Activated T-cell treated with anti-CD3 and anti-CD28 coated beads, Interleukin-2, amount 50 U/mL, for 48 hours (primary cell): Measurements from ENCODE around the gene EVL.
"Not testable (repeated sequence)": the region's sequence is repeated elsewhere in the genome, so short reads cannot be mapped to it uniquely, and the experiment has no call there.

Experiments
- DNase-seq, 2 experiments: peaks; one replicate each; pipeline ENCODE4 v3.0.0-alpha.2; 2020

Gene EVL

DNA sequence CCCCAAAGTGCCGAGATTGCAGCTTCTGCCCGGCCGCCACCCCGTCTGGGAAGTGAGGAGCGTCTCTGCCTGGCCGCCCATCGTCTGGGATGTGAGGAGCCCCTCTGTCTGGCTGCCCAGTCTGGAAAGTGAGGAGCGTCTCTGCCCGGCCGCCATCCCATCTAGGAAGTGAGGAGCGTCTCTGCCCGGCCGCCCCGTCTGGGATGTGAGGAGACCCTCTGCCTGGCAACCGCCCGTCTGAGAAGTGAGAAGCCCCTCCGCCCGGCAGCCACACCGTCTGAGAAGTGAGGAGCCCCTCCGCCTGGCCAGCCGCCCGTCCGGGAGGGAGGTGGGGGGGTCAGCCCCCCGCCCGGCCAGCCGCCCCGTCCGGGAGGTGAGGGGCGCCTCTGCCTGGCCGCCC is 115.4 kb downstream of the EVL start:
- not testable (repeated sequence) for DNase-seq

DNA sequence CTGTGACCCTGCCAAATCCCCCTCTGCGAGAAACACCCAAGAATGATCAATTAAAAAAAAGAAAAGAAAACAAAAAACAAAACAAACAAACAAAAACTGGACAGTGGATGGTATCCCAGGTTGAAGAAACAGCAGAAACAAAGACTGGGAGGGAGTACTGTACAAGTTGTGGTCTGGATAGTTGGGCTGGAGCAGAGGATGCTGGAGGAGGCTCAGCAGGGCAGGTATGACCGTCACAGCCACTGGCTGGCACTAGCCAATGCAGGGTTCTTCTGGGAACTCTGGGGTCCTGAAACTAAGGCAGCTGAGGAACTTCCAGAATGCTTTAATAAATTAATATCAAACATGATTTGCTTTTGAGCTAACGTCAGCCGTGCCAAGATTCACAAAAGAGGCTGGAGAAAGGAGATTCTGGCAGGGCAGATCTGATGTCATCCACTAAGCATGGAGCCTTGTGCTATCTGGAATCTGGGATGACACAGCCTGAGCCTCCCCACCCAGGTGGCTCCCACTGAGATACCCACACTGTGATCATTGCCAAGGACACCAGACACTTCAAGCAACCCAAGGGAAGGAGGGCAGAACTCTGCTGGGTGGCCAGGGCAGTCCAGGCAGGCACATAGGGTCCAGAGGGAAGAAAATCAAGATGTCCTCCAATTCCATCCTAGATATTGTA is 116.8 kb downstream of the EVL start:
- DNase-seq = not testable (repeated sequence)

DNA sequence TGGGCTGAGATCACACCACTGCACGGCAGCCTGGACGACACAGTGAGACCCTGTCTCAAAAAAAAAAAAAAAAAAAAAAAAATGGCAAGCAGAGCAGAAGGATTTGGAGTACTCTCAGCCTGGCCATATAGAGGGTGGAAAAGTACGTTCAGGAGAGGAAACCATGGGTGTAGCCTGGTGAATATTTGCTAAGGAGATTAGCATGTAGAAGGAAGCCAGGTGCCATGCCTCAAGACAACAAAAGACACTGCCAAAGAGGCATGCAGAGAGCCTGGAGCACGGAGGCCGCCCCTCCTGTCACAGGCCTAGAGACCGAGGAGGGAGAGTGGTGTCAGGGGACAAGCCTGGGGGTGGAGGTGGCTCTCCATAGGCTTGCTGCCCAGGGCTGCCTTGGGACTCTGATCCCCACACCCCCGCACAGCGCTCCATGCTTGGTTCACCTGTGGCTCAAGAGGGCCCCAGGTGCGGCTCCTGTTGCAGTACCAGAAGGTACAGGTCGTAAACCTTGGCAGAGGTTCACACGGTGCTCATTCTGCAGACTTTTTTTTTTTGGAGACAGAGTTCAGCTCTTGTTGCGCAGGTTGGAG is 122.1 kb downstream of the EVL start:
- DNase-seq = no peak

DNA sequence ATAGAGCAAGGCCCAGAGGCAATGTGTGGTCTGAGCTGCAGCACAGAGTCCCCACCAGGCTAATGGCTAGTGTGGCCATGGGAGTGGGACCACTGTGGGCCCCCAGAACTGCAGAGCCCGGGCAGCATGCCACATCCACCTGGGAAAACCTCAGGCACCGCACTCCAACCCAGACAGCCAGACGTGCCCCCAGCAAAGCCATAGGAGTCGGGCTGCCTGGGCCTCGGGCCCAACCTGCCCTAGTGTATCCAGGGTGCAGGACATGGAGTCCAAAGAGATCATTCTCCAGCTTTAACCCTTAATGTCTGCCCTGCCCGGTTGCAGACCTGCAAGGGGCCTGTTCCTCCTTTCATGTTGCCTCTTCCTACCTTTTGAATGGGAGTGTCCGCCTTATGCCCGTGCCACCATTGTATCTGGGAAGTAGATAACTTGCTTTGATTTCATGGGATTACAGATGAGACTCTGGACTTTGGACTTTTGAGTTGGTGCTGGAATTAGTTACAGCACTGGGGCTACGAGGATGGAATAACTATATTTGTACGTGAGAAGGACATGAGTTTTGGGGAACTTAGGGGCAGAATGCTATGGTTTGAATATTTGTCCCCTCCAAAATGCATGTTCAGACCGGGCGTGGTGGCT is 123.3 kb downstream of the EVL start:
- no peak for DNase-seq

DNA sequence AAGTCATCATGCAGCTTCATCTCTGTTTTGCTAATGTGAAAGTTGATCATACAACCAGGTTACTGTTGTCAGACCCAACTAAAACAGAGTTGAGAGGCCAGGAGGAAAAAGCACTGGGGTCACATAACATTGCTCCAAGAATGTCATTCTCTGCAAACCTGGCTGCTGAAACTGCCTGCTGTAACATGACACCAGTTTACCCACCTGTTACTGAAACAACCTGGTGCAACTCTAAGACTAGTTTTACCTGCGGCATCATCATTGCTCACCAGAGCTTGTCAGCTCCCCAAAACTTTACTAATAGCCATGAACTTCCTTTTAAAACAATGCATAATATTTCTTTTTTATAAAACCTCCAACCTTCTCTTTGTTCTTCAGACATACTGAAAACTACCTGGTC is 124.9 kb downstream of the EVL start:
- DNase-seq = no peak

DNA sequence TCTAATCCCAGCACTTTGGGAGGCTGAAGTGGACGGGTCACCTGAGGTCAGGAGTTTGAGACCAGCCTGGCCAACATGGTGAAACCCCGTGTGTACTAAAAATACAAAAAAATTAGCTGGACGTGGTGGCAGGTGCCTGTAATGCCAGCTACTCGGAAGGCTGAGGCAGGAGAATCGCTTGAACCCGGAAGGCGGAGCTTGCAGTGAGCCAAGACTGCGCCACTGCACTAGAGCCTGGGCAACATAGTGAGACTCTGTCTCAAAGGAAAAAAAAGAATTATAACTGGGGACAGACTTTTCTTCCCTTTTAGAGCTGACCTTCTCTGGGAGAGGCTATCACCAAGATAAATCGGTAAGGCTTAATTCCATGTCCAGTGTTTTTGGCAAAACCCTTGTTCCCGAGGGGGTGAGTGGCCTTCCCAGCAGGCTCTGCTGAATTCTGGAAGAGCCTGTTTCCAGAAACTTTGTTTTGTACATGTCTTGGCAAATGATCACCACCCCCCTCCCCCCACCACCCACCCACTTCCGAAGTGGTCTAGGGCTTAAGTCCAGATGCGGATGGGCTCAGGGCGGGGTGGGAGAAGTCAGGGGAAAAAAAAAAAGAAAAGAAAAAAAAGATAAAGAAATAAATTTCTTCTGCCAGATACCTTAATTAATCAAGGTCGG is 126.5 kb downstream of the EVL start:
- DNase-seq = no peak

DNA sequence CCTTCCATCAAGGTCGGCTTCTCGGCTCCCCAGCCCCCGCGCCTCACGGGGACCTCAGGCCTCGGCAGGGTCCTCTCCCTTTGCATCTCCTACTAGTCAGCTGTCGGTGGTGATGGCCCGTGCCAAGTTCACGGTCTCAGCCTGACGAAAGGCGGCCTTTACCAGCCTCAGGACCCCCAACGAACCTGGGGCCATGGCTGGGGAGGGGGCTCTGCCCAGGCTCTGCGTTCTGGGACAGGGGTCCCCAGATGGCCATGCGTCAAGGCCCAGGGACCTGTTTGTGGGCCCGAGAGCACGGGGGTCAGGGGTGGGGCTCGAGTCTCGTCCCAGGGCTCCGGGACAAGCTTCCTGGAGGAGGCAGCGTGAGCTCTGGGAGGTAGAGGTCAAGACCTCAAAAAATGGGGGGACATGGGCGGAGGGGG is 127.0 kb downstream of the EVL start:
- no peak for DNase-seq

DNA sequence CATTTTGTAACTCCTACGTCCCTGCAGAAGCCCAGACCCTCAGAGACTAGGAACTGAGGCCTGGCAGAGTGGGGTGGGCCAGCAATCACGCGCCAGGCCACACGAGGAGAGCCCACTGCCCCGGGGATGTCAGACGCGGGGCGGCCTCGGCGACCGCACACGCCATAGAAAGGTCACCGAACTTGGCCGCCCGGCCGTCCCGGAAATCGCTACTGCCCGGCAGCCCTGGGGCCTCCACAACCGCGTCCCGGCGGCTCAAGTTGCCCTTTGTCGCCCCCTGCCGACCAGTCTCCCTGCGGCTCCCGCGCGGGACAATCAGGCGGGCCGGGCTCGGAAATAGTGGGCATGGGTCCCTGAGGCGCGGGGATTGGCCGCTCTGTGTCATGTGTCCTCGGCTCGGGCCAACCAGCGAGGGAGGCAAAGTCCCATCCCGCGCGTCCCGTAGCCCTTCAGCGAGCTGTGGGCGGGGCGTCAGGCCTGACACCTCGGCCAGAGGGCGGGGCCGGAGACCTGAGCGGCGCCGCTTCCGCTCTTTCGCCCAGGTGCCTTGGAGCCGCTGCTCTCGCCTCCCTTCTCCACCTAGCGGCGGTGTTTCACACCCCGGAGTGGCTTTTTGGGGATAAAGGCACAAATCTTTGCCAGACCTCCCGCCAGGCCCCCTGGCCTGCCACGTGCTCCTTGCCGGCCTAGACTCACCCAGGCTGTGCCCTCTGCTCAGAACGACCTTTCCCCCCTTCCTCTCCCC is 127.6 kb downstream of the EVL start:
- peak; percentile 100 for DNase-seq
